PC-9 (cell line): ENCODE data around the gene ARL2.
"Not testable (repeated sequence)": the region's sequence is repeated elsewhere in the genome, so short reads cannot be mapped to it uniquely, and the experiment has no call there.

Source experiments
- EZH2 ChIP-seq: fragments of 200-600 bp; sonication (generic); IDR thresholded peaks from 2 replicates; pipeline ENCODE4 v1.8.0; 2017; ENCODE audit warnings: antibody characterized with exemption, low read depth
- TF ChIP-seq, protein P1 (sequence below): fragments of 200-600 bp; sonication (generic); conservative IDR thresholded peaks from 2 replicates; pipeline ENCODE4 v1.6.1; 2017; ENCODE audit warnings: mixed run types, antibody characterized with exemption, mild to moderate bottlenecking, moderate library complexity

DNA sequence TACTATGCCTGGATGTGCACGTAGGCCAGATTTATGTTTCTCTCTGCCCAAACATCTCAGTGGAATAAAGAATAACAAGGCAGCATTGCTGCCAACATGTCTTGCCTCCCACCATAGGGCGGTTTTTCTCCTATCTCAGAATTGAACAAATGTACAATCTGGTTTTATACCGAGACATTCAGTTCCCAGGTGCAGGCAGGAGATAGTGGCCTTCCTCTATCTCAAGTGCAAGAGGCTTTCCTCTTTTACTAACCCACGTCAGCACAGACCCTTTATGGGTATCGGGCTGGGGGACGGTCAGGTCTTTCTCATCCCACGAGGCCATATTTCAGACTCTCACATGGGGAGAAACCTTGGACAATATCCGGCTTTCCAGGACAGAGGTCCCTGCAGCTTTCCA is 9.5 kb downstream of the ARL2 start:
- not testable (repeated sequence) for TF ChIP-seq EZH2
- TF ChIP-seq, protein P1, sequence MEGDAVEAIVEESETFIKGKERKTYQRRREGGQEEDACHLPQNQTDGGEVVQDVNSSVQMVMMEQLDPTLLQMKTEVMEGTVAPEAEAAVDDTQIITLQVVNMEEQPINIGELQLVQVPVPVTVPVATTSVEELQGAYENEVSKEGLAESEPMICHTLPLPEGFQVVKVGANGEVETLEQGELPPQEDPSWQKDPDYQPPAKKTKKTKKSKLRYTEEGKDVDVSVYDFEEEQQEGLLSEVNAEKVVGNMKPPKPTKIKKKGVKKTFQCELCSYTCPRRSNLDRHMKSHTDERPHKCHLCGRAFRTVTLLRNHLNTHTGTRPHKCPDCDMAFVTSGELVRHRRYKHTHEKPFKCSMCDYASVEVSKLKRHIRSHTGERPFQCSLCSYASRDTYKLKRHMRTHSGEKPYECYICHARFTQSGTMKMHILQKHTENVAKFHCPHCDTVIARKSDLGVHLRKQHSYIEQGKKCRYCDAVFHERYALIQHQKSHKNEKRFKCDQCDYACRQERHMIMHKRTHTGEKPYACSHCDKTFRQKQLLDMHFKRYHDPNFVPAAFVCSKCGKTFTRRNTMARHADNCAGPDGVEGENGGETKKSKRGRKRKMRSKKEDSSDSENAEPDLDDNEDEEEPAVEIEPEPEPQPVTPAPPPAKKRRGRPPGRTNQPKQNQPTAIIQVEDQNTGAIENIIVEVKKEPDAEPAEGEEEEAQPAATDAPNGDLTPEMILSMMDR: not testable (repeated sequence)
